Body of pancreas (tissue), 4 donors: ENCODE results near the gene PHLDA2.

Source experiments
- CTCF ChIP-seq, 7 experiments: fragments of 450-650 bp in 4 of 7; fragments of 200-600 bp in 3 of 7; sonication (generic) in 3 of 7; IDR thresholded peaks; one replicate each; pipeline ENCODE4 v1.5.1; 2016 to 2019; ENCODE audit warnings: antibody characterized with exemption in 7 of 7
- POLR2A ChIP-seq, 3 donors: fragments of 450-650 bp; IDR thresholded peaks; one replicate each; pipeline ENCODE4 v1.6.1; 2016; ENCODE audit warnings: antibody characterized with exemption in 3 of 3, mild to moderate bottlenecking in 2 of 3

- TF ChIP-seq CTCF (IDR thresholded peaks at IDR 0.05) = no peak
- no peak for TF ChIP-seq POLR2A (IDR thresholded peaks at IDR 0.05)
These were observed 11.3 kb downstream of the PHLDA2 start for GRCh38 chr11:2917842-2918490.
